GM12891 (cell line): ENCODE results near the gene NCAPH2.

Source experiments
- DNase-seq: peaks from one replicate; pipeline ENCODE4 v3.0.0; 2011; ENCODE audit warnings: low spot score; ENCODE audit not compliant: insufficient read length
- FAIRE-seq: peaks from 2 replicates; lab custom pipeline; 2011; peaks lifted over from hg19 to GRCh38; lab: Jason Lieb, UNC
- PAX5 ChIP-seq: IDR thresholded peaks from 2 replicates; pipeline ENCODE4 v1.6.1; 2011; ENCODE audit warnings: low read length, moderate library complexity, mild to moderate bottlenecking; ENCODE audit not compliant: insufficient read depth, severe bottlenecking
- POLR2A ChIP-seq: IDR thresholded peaks from 2 replicates; pipeline ENCODE4 v1.6.1; 2011; ENCODE audit warnings: low read depth, low read length, control low read depth
- POLR2AphosphoS5 ChIP-seq: IDR thresholded peaks from 2 replicates; pipeline ENCODE4 v1.6.1; 2011; ENCODE audit warnings: low read depth, low read length, control low read depth
- POU2F2 ChIP-seq: IDR thresholded peaks from 2 replicates; pipeline ENCODE4 v1.6.1; 2011; ENCODE audit warnings: low read depth, mild to moderate bottlenecking, control low read depth, low read length, moderate library complexity
- SPI1 ChIP-seq: IDR thresholded peaks from 2 replicates; pipeline ENCODE4 v1.6.1; 2011; ENCODE audit warnings: low read depth, low read length, control low read depth
- TAF1 ChIP-seq: IDR thresholded peaks from 2 replicates; pipeline ENCODE4 v1.6.1; 2011; ENCODE audit warnings: low read depth, low read length, control low read depth

Gene NCAPH2

GRCh38 chr22:50556703-50557102 lies 48.7 kb downstream of the NCAPH2 start:
- DNase-seq (no peak), FAIRE-seq (no peak)
- TF ChIP-seq POLR2A (no peak), SPI1 (no peak), POLR2AphosphoS5 (no peak), POU2F2 (no peak), PAX5 (no peak), TAF1 (no peak)

GRCh38 chr22:50560034-50560433 lies 52.0 kb downstream of the NCAPH2 start:
- no peak for DNase-seq
- no peak for TF ChIP-seq POLR2AphosphoS5
- TF ChIP-seq PAX5 = no peak
- no peak for TF ChIP-seq TAF1
- TF ChIP-seq SPI1 = no peak
- no peak for TF ChIP-seq POU2F2
- TF ChIP-seq POLR2A = no peak

GRCh38 chr22:50561401-50562358 lies 53.7 kb downstream of the NCAPH2 start:
- no peak for FAIRE-seq
- TF ChIP-seq POLR2AphosphoS5 (no peak), PAX5 (no peak), POU2F2 (no peak), TAF1 (no peak)
- no peak for DNase-seq

More at GRCh38 chr22:50560034-50560433, 52.0 kb downstream of the NCAPH2 start:
- no peak for FAIRE-seq

GRCh38 chr22:50562523-50563412 lies 54.7 kb downstream of the NCAPH2 start, which contains the start of gene SYCE3:
Gene SYCE3, minus strand, starts transcription at chr22:50562919. Its CDS starts 6,514 bp downstream, at chr22:50556405.
- DNase-seq (peak; percentile 94), FAIRE-seq (peak; percentile 98)
- TF ChIP-seq SPI1 = no peak
- TF ChIP-seq PAX5 = no peak
- TF ChIP-seq POLR2AphosphoS5 = no peak

GRCh38 chr22:50563413-50564160 lies 55.6 kb downstream of the NCAPH2 start:
- peak; percentile 35 for FAIRE-seq
- no peak for TF ChIP-seq POLR2A
- no peak for TF ChIP-seq PAX5
- no peak for TF ChIP-seq SPI1
- no peak for TF ChIP-seq TAF1
- TF ChIP-seq POU2F2 = no peak
- no peak for TF ChIP-seq POLR2AphosphoS5
- no peak for DNase-seq

- no peak for FAIRE-seq
- TF ChIP-seq SPI1 = no peak
- no peak for TF ChIP-seq POLR2A
- no peak for TF ChIP-seq PAX5
- TF ChIP-seq POU2F2 = no peak
- no peak for TF ChIP-seq POLR2AphosphoS5
- TF ChIP-seq TAF1 = no peak
- DNase-seq = no peak
Measured at GRCh38 chr22:50564289-50564688, 56.3 kb downstream of the NCAPH2 start.

GRCh38 chr22:50567721-50568252 lies 59.8 kb downstream of the NCAPH2 start:
- TF ChIP-seq POLR2A = no peak
- TF ChIP-seq PAX5 = no peak
- no peak for TF ChIP-seq POU2F2
- no peak for TF ChIP-seq TAF1
- TF ChIP-seq POLR2AphosphoS5 = no peak
- no peak for TF ChIP-seq SPI1
- no peak for FAIRE-seq
- no peak for DNase-seq

GRCh38 chr22:50568626-50569025 lies 60.6 kb downstream of the NCAPH2 start:
- FAIRE-seq (no peak), DNase-seq (no peak)
- TF ChIP-seq TAF1 (no peak), POLR2AphosphoS5 (no peak), PAX5 (no peak), SPI1 (no peak), POLR2A (no peak), POU2F2 (no peak)
